DND-41 (cell line): Measurements from ENCODE around the gene SMIM22.
A peak's percentile ranks its signal among the peaks of the same experiment; 100 is the strongest.

Experiments
- ATAC-seq: fragments of 200-7000 bp; cut with Tn5 transposase; 3 replicates; pipeline ENCODE4 v1.9.1; 2021; ENCODE audit warnings: low read depth; ENCODE audit not compliant: insufficient read depth
- DNase-seq: peaks from one replicate; pipeline ENCODE4 v3.0.0-alpha.2; 2020
- H2AFZ ChIP-seq: 2 replicates; pipeline ENCODE4 v1.6.0; 2012; ENCODE audit warnings: low read depth, low read length
- H3K27ac ChIP-seq: 2 replicates; pipeline ENCODE4 v1.5.1; 2012; ENCODE audit warnings: low read length, inconsistent platforms
- H3K27me3 ChIP-seq: fragments of 200-600 bp; sonication (generic); 2 replicates; pipeline ENCODE4 v1.6.0; 2012; ENCODE audit warnings: low read length, mild to moderate bottlenecking, inconsistent platforms; ENCODE audit not compliant: insufficient read depth, poor library complexity
- H3K36me3 ChIP-seq: 2 replicates; pipeline ENCODE4 v1.5.1; 2012; ENCODE audit warnings: low read length, inconsistent platforms; ENCODE audit not compliant: insufficient read depth
- H3K4me1 ChIP-seq: 2 replicates; pipeline ENCODE4 v1.5.1; 2012; ENCODE audit warnings: mild to moderate bottlenecking, low read length; ENCODE audit not compliant: insufficient read depth
- H3K4me2 ChIP-seq: 2 replicates; pipeline ENCODE4 v1.6.0; 2012; ENCODE audit warnings: mild to moderate bottlenecking, moderate library complexity, low read length, inconsistent platforms; ENCODE audit not compliant: insufficient read depth
- H3K4me3 ChIP-seq, 2 experiments: fragments of 200-600 bp in 1 of 2; shearing (Covaris generic) in 1 of 2; 2 replicates each; pipeline ENCODE4 v1.5.1; 2012 to 2016; ENCODE audit warnings: inconsistent platforms in 2 of 2, low read length in 2 of 2, mild to moderate bottlenecking in 2 of 2, low read depth in 1 of 2, moderate library complexity in 1 of 2
- H3K79me2 ChIP-seq: 2 replicates; pipeline ENCODE4 v1.6.0; 2012; ENCODE audit warnings: low read length, inconsistent platforms; ENCODE audit not compliant: insufficient read depth
- H3K9ac ChIP-seq: 2 replicates; pipeline ENCODE4 v1.6.0; 2012; ENCODE audit warnings: low read depth, mild to moderate bottlenecking, inconsistent platforms, low read length, moderate library complexity
- H3K9me3 ChIP-seq: 2 replicates; pipeline ENCODE4 v1.5.1; 2012; ENCODE audit warnings: low read length, moderate library complexity, mild to moderate bottlenecking, inconsistent platforms; ENCODE audit not compliant: insufficient read depth, severe bottlenecking
- H4K20me1 ChIP-seq: 2 replicates; pipeline ENCODE4 v1.6.0; 2012; ENCODE audit warnings: low read length; ENCODE audit not compliant: insufficient read depth
- EZH2 ChIP-seq: IDR thresholded peaks from 3 replicates; pipeline ENCODE4 v1.6.1; 2012; ENCODE audit warnings: borderline replicate concordance, low read depth, mild to moderate bottlenecking, moderate library complexity, low read length, inconsistent platforms; ENCODE audit not compliant: severe bottlenecking
- TF ChIP-seq, protein P1 (sequence below): IDR thresholded peaks from 2 replicates; pipeline ENCODE4 v1.5.1; 2012; ENCODE audit warnings: borderline replicate concordance, low read length, moderate library complexity, mild to moderate bottlenecking; ENCODE audit not compliant: poor library complexity, severe bottlenecking; ENCODE audit errors: extremely low read depth

The SMIM22 gene

DNA sequence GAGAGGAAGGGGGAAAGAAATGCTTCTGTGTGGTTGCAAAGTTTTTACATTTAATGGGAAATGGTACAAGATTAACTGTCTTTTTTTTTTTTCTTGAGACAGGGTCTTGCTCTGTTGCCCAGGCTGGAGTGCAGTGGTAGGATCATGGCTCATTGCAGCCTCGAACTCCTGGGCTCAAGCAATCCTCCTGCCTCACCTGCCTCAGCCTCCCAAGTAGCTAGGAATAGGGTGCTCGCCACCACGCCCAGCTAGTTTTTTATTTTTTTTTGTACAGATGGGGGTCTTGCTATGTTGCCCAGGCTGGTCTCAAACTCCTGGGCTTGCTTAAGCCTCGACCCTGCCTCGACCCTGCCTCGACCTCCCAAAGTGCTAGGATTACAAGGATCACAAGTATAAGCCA, 11.1 kb downstream of the SMIM22 start:
- ATAC-seq (no peak), DNase-seq (no peak)
- no peaks in the 10 kb centered on the region for H3K79me2 ChIP-seq
- TF ChIP-seq, protein P1, sequence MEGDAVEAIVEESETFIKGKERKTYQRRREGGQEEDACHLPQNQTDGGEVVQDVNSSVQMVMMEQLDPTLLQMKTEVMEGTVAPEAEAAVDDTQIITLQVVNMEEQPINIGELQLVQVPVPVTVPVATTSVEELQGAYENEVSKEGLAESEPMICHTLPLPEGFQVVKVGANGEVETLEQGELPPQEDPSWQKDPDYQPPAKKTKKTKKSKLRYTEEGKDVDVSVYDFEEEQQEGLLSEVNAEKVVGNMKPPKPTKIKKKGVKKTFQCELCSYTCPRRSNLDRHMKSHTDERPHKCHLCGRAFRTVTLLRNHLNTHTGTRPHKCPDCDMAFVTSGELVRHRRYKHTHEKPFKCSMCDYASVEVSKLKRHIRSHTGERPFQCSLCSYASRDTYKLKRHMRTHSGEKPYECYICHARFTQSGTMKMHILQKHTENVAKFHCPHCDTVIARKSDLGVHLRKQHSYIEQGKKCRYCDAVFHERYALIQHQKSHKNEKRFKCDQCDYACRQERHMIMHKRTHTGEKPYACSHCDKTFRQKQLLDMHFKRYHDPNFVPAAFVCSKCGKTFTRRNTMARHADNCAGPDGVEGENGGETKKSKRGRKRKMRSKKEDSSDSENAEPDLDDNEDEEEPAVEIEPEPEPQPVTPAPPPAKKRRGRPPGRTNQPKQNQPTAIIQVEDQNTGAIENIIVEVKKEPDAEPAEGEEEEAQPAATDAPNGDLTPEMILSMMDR = no peak
- TF ChIP-seq EZH2 = no peak
- H3K9me3 ChIP-seq = no peaks in the 10 kb centered on the region
- no peaks in the 10 kb centered on the region for H3K27me3 ChIP-seq
- H3K4me1 ChIP-seq = peaks cover 20% of the 10 kb centered on the region
- no peak overlapping the region for H3K9ac ChIP-seq
- H2AFZ ChIP-seq = no peak overlapping the region
- peaks cover 60% of the 10 kb centered on the region for H3K36me3 ChIP-seq
- no peak overlapping the region for H3K27ac ChIP-seq
- no peak overlapping the region for H3K4me3 ChIP-seq
- H3K4me2 ChIP-seq = no peak overlapping the region
- H4K20me1 ChIP-seq = peaks cover 4% of the 10 kb centered on the region; the same call in 1 of the 2 replicates

DNA sequence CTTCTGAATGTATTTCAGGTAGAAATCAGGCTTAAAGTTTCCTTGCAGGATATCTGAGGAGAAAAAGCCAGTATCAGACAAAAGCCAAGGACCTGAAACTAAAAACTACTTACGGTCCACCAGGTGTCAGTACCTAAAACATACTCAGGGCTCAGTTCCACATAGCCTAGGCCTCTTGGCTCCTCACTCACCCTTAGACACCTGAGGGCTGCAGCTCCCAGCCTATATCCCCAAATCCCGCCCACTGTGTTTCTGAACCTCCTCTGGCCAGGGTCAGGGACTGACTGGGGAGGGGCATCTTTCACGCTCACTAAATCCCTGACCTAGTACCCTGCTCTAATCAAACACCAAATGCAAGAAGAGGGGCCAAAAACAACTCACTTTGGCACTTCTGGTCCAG, 16.1 kb downstream of the SMIM22 start:
- Histone ChIP-seq H3K4me3 (no peak overlapping the region), H3K4me2 (no peak overlapping the region), H3K4me1 (no peaks in the 10 kb centered on the region), H3K27ac (no peak overlapping the region), H3K27me3 (no peaks in the 10 kb centered on the region), H4K20me1 (no peaks in the 10 kb centered on the region; the same call in 1 of the 2 replicates), H3K9ac (no peak overlapping the region), H3K79me2 (no peaks in the 10 kb centered on the region), H3K9me3 (no peaks in the 10 kb centered on the region), H2AFZ (no peak overlapping the region), H3K36me3 (peaks cover 81% of the 10 kb centered on the region)
- no peak for TF ChIP-seq EZH2
- ATAC-seq = no peak
- DNase-seq = no peak

DNA sequence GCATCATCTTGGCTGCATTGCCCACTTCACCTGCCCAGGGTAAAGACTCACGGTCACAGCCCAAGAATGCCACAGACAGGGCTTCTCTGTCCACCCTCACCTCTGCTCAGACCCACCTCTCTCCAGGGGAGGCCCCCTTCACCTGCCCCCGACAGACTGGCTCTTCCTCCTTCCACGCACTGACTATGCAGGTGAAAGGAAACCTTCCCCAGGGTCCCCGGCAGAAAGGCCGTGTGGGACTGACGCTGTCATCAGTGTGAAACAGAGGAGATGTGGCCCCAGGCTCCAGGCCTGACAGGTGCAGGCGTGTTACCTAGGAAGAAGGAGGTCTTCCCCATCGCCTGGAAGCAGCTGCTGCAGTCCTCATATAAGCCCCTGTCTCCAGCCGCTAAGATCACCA, 16.6 kb downstream of the SMIM22 start:
- H4K20me1 ChIP-seq = no peaks in the 10 kb centered on the region; the same call in 1 of the 2 replicates
- H3K9ac ChIP-seq = no peak overlapping the region
- no peak overlapping the region for H2AFZ ChIP-seq
- H3K27me3 ChIP-seq = no peaks in the 10 kb centered on the region
- DNase-seq (no peak), ATAC-seq (0 out of 3 replicates have a peak, but pooled peaks have one; percentile 29)
- peaks cover 79% of the 10 kb centered on the region for H3K36me3 ChIP-seq
- TF ChIP-seq EZH2 = no peak
- TF ChIP-seq, protein P1 = no peak
- no peak overlapping the region for H3K4me2 ChIP-seq
- no peaks in the 10 kb centered on the region for H3K79me2 ChIP-seq
- H3K4me3 ChIP-seq = no peak overlapping the region
- no peaks in the 10 kb centered on the region for H3K9me3 ChIP-seq
- H3K27ac ChIP-seq = no peak overlapping the region
- H3K4me1 ChIP-seq = no peaks in the 10 kb centered on the region

DNA sequence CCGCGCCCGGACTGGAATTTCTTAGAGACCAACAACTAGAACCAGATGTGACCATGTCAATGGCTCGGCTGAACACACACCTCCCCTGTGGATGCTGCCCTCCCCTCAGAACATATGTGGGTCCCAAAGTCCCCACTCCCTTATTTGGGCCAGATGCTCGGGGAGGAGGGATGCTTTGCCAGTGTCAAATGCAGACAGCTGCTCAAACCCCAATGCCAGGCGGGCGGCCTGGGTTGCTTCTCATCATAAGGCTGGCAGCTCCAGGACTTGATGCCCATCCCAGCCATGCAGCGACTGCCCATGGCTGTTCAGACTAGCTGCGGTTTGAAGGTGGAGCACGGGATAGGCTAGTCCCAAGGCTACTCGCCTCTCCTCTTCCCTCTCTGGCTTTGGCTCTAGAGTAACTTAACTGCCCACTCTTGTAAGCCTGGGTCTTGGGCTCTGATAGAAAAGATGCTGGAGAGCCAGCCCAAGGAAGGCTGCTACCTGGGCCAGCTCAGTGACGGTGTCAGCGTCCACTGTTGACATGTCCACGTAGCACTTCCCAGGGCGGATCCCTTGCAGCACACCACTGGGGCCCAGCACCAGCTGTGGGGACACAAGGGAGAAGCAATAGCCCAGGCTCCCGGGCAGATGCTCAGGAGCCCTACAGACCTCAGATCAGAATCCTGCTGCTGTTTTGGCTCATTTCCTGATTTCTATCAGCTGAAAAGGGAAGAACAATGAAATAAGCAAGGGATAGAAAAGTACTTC, 18.3 kb downstream of the SMIM22 start:
- peaks cover 76% of the 10 kb centered on the region for H3K36me3 ChIP-seq
- no peaks in the 10 kb centered on the region for H3K4me1 ChIP-seq
- H3K4me2 ChIP-seq = no peak overlapping the region
- no peak overlapping the region for H3K27ac ChIP-seq
- no peaks in the 10 kb centered on the region for H3K9me3 ChIP-seq
- DNase-seq (no peak), ATAC-seq (no peak)
- no peak for TF ChIP-seq EZH2
- TF ChIP-seq, protein P1 = no peak
- no peak overlapping the region for H3K4me3 ChIP-seq
- no peaks in the 10 kb centered on the region for H3K27me3 ChIP-seq
- no peak overlapping the region for H2AFZ ChIP-seq
- no peak overlapping the region for H3K9ac ChIP-seq
- H4K20me1 ChIP-seq = peaks cover 2% of the 10 kb centered on the region; the same call in 1 of the 2 replicates
- H3K79me2 ChIP-seq = no peaks in the 10 kb centered on the region
